SK-N-SH (cell line): ENCODE data around the gene ZC3H12C.

Source experiments
- FOXJ3 ChIP-seq: sonication (generic); formaldehyde crosslinking; IDR thresholded peaks from 2 replicates; pipeline ENCODE4 v1.5.1; 2020; ENCODE audit warnings: mild to moderate bottlenecking, missing genetic modification reagents
- RAD21 ChIP-seq: IDR thresholded peaks from 2 replicates; pipeline ENCODE4 v1.6.1; 2012; ENCODE audit warnings: mild to moderate bottlenecking, low read length
- RCOR1 ChIP-seq: fragments of 150-350 bp; IDR thresholded peaks from 2 replicates; pipeline ENCODE4 v1.6.1; 2017; ENCODE audit warnings: antibody characterized with exemption, low read length
- SMC3 ChIP-seq: IDR thresholded peaks from 2 replicates; pipeline ENCODE4 v1.6.1; 2012; ENCODE audit warnings: low read depth, low read length, improper control_type of control experiment
- YY1 ChIP-seq: IDR thresholded peaks from 2 replicates; pipeline ENCODE4 v1.4.0; 2012; ENCODE audit warnings: low read depth, mild to moderate bottlenecking
- TF ChIP-seq, protein P1 (sequence below): fragments of 200-600 bp; sonication (generic); IDR thresholded peaks from 2 replicates; pipeline ENCODE4 v1.6.1; 2017; ENCODE audit warnings: antibody characterized with exemption, mild to moderate bottlenecking, moderate library complexity

DNA sequence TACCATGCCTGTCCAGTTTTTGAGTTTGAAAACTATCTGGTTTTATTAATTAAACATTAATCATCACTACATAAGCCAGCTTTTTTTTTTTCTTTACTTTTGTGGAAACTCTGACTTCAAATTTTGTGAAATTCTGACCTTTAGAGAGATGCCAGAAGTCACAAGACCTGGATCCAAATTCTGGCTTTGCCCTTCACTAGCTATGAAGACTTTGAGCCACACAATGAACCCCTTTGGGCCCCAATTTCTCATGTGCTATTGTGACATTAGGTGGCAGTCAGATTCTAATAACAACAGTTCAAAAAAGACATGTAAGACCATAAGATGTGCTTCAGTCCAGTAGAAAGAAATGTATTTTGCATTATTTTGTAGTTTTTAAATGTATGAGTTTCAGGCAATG is 60.3 kb downstream of the ZC3H12C start:
- TF ChIP-seq YY1 (no peak), FOXJ3 (CRISPR knock-in tag) (no peak), RAD21 (no peak), RCOR1 (no peak), SMC3 (no peak)
- TF ChIP-seq, protein P1, sequence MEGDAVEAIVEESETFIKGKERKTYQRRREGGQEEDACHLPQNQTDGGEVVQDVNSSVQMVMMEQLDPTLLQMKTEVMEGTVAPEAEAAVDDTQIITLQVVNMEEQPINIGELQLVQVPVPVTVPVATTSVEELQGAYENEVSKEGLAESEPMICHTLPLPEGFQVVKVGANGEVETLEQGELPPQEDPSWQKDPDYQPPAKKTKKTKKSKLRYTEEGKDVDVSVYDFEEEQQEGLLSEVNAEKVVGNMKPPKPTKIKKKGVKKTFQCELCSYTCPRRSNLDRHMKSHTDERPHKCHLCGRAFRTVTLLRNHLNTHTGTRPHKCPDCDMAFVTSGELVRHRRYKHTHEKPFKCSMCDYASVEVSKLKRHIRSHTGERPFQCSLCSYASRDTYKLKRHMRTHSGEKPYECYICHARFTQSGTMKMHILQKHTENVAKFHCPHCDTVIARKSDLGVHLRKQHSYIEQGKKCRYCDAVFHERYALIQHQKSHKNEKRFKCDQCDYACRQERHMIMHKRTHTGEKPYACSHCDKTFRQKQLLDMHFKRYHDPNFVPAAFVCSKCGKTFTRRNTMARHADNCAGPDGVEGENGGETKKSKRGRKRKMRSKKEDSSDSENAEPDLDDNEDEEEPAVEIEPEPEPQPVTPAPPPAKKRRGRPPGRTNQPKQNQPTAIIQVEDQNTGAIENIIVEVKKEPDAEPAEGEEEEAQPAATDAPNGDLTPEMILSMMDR, result no peak
